Measurements from ENCODE around the gene GPR37.

Gene GPR37

DNA sequence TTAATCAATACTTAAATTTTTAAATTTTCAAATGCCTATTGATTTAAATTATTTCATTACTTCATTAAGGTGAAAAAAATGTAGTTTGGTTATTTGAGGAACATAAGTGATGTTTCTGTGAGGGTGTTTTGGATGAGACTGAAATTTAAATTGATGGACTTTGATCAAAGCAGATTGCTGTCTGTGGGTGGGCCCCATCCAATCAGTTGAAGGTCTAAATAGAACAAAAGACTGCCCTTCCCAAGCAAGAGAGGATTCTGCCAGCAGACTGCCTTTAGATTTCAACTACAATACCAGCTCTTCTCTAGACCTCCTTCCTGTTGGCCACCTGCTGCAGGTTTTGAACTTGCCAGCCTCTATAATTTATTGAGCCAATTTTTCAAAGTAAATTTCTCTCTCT lies 14.5 kb upstream of the GPR37 start:
- no peak for DNase-seq (ENCODE audit: low read depth)

GRCh38 chr7:124779620-124780019 lies 14.0 kb upstream of the GPR37 start:
- DNase-seq (ENCODE audit: low read depth) = no peak

DNA sequence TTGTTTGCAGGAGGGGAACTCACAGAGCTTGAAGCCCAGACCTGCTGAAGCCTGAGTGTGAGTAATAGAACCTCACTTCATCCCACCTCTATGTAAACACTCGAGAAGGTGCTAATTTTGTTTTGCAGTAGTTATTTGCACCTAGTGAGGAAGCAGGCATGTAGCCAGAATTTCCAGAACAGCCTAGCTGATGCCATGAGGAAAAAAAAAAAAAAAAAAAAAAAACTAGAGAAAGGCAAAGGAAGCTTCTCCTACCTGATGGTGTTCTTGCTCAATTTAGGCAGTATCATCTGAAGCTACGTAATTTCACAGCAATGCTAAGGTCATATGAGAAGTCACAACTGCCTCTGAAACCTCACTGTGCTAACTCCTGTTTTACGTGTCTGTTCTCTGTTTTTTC lies 13.6 kb upstream of the GPR37 start:
- DNase-seq (ENCODE audit: low read depth) = no peak

DNA sequence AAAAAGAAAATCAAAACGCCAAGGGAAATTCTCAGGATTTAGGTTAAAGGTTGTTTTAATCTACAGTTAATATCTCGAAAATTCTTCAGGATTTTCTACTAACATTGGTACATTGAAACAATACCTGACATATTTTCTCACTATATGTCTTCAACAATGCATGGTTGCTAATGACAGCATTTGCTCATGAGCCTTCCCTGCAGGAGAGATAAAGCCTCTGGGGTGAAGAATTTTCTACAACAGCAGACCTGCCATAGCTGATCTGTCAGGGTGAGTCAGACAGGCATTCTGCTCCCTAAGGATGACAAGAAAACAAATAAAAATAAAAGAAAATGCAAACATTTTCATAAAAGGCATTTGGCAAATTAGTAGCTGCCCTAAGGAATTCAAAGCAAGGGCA lies 11.7 kb upstream of the GPR37 start:
- DNase-seq (ENCODE audit: low read depth) = no peak

DNA sequence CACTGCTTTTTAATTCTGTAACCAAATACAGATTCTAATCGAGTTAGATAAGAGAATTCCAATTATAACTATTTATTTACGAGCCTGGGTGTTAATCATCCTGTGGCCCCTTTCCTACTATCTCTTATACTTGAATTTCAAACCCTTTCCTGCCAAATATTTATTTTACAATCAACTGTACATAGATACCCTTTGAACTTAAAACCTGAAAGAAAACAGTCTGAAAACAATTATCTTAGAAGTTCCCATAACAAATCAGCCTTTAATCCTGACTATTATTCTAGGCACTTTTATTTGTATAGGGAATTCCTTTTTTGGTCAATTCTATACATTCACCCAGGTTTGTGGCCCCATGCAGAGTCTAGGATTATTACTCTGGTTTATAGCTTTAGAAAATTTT lies 10.6 kb upstream of the GPR37 start:
- DNase-seq (ENCODE audit: low read depth) = no peak

DNA sequence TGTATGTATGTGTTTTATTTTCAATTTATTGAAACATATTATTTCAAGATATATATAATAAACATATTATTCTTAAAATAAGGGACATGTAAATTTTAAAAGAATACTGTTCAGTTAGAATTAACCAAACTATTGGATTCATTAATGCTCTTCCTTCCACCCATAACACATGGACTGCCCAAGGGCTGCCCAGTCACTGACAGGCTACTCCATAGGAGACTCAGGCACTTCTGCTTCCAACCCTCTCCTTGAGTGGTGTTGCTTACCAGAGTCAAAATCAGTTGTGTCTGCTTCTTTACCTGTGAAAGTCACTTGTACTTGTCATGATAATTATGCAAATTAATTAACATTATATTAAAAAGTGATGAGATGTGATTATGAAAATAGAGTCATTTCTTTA lies 9.8 kb upstream of the GPR37 start:
- no peak for DNase-seq (ENCODE audit: low read depth)

- DNase-seq (ENCODE audit: low read depth) = no peak
These were observed 8.3 kb upstream of the GPR37 start for GRCh38 chr7:124773938-124774337.

DNA sequence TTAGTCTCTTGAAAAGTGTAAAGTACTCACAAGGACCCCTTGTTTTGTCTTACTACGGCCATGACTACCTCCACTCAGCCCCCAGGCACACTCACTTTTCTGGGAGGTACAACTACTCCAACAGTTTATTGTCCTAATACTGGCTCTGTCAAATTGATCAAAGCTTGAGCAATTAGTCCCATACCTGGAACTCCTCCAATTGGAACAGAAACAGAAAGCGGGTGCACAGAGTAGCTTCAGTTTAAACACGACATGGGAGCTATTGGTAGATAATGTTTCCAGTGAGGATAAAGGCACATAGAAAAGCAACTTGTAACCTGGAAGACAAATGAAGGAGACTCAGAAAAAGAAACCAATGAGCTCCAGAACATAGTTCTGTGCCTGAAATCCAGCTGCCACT lies 7.7 kb upstream of the GPR37 start:
- no peak for DNase-seq (ENCODE audit: low read depth)

DNA sequence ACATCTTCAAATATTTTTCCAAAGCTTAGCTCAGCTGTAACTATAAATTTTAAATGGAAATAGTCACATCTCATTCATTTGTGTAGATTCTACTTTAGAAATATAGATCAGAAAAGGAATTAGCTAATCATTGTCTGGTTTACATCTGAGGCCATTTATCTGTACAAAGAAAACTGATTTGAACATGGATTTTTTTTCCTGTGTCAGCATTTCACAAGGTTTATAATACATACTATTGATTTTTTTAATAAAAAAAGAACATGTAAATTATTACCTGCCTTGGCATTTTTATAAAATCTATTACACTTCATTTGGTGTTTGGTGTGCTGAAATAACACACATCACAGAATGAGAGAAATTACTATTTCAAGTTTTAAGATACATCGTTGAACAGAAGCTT lies 3.5 kb upstream of the GPR37 start:
- no peak for DNase-seq (ENCODE audit: low read depth)

DNA sequence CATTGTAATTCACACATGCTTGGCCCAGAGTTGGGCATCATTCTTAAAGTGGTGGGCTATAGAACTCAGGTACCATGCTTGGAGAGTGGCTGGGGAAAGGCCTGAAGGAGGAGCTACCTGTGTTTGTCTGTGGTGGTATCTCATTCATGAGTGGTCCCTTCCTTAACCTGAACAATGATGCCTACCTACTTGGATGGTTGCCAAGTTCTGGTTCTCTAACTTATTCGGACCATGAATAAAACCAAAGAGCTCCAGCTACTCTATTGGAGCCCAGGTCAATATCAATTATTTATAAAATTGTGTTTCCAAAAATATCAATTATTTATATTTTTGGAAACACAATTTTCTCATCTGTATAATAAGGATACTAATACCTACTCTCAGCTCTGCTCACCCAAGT lies 2.9 kb upstream of the GPR37 start:
- no peak for DNase-seq (ENCODE audit: low read depth)

DNA sequence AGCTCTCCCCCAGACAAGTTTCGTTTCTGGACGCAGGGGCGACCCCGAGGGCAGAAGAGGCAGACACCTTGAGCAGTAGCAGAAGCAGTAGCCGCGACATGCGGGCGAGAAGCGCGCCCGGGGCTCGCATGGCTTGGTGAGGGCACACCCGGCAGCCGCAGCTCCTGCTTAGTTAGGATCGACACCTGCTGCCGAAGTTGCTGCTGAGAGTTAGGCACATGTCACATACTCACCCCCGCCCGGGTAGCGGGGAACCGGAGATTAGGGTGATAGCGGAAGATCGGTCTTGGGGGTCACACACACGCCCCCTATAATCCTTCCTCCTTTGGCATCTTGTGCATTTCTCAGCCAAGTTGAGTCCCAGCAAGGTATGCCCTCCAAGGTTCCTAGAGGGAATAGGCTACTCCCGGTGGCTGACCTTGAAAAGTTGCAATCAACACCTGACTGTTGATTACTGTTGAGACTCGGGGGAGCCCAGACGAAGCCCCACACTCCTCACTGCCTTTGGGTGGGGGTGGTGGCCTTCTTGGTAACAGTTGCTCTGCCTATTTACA lies 668 bp downstream of the GPR37 start:
- DNase-seq (ENCODE audit: low read depth) = no peak

- DNase-seq (ENCODE audit: low read depth) = no peak
These were observed 1.3 kb downstream of the GPR37 start for GRCh38 chr7:124764051-124764846.

DNA sequence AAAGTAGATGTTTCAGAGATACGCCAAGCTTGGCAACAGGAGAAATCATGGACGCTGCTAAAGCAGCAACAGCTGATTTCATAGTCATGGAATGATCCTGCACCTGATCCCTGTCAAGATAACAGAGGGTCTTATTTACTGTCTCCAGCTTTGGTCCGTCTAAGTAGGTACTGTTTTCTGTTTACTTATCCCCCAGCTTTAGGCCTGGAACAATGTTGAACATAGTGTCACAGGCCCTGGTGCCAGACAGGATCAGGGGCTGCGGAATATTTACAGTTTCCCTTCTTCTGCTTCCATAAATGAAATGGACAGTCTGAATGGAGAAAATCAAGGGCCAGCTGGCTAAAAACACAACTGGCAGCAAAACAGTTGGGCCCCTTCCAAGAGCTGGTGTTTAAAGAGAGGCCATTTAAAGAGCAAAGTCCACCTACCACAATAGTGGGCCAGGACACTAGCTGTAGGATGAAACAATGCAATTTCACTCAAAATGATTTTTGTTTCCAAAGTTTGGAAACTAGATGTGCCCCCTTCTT lies 2.9 kb downstream of the GPR37 start:
- DNase-seq (ENCODE audit: low read depth) = no peak

- DNase-seq (ENCODE audit: low read depth) = no peak
These were observed 4.4 kb downstream of the GPR37 start for GRCh38 chr7:124761164-124761715.

DNA sequence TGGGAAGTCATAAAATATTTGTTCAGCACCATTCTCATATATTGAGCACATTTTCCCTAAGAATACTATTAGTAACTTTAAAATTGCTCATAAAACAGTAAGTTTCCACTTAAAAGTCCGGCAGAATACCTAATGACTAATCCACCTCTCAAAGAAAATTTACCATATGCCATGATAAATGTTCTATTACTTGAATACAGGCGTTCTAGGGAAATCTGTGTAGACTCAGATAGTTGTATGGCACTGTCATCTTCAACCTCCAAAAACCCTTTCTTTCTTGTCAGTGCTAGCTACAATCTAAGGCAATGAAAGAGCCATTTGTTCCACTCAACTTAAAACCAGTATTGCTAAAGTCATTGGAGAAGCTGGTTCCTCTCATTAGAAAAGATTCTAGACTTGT lies 7.3 kb downstream of the GPR37 start:
- DNase-seq (ENCODE audit: low read depth) = no peak

DNA sequence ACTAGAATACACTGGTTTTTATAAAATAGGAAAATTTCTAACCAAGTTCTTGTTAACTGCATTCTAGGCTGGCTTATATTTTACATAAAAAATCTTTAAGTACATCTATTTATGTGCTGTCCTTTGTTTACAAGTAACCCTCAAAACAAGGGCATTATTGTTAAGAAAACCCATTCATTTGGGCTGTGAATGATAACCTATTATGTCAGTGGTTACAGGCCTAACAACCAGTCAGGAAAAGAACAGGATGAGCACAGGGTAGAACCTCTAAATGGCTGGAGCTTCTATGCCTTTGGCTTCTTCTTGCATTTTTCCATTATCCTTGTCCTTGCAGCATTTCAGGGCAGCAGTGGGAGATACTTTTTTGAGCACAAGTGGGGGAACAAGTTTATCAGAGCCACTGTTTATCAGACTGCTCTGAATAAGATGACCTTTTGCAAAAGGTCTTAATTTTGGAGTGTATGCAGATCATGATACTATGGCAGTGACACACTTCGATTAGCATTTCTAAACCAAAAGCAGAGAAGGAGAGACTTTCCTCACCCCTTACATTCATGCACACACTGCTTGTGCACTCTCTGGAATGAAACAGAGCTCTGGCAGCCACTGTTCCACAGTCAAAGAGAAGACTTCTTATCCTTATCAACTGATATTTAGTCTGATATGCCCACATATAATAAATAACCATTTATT lies 10.9 kb downstream of the GPR37 start:
- no peak for DNase-seq (ENCODE audit: low read depth)

DNA sequence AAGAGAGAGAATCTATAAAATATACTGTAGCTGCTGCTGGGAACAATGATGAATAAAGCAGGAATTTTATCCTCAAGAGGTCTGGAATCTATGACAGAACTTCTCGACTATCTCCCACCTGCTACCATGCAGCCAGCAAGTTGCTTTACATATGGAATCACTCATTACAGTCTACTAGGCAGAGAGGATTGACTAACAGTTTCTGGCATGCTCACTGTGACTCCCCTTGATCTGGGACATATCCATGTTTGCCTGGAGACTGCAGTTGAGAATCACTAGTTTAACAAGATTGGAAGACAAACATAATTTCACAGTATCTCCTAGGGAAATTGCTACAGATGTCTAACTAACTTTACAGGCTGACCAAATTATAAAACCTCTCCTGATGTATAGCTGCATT lies 13.3 kb downstream of the GPR37 start:
- no peak for DNase-seq (ENCODE audit: low read depth)

DNA sequence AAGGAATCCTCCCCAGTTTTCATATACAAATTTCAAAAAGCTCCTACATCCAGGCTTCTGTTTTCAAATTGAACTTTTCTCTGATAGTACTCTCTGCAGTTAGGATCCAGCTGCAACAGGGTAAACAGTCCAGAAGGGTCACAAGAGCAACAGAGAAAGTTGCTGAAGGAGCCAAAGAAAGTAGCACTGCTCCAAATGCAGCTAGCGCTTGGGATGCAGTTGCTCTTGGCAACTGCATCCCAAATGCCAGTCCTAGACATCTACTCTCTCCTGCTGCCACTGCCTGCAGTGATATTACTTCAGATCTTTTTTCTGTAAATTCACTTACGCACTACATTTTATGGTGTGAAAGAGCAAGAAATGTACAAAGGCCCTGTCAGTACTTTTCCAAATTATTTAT lies 14.6 kb downstream of the GPR37 start:
- DNase-seq (ENCODE audit: low read depth) = no peak

DNA sequence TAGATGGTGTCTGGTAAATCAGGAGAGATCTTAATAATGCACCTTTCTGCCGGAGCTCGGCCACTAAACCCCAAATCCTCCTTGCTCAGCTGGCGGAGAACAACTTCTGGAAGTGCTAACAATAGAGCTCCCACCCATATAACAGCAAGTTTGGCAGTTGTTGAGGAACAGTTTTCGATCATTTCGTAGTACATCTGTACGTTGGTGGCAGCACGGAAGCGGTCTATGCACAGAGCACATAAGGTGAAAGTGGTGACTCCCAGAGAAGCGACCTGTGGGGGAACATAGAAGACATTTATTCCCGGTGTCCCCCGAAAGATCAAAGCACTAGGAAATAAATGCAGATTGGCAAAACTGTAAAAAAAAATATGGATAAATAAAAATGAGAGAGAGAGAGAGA lies 18.5 kb downstream of the GPR37 start:
- DNase-seq (ENCODE audit: low read depth) = no peak

GRCh38 chr7:124738639-124739038 lies 27.0 kb downstream of the GPR37 start:
- DNase-seq (ENCODE audit: low read depth) = no peak

- DNase-seq (ENCODE audit: low read depth) = no peak
These were observed 27.8 kb downstream of the GPR37 start for GRCh38 chr7:124737760-124738300.

GRCh38 chr7:124728610-124729009 lies 37.0 kb downstream of the GPR37 start:
- no peak for DNase-seq (ENCODE audit: low read depth)
